HG03457 (cell line): Measurements from ENCODE around the gene HPGD.
A peak's percentile ranks its signal among the peaks of the same experiment; 100 is the strongest.
"Not testable (repeated sequence)": the region's sequence is repeated elsewhere in the genome, so short reads cannot be mapped to it uniquely, and the experiment has no call there.

Experiments used
- ATAC-seq: cut with Tn5 transposase; IDR thresholded peaks from one replicate; pipeline ENCODE4 v1.9.1; 2021; ENCODE audit warnings: moderate number of reproducible peaks; ENCODE audit not compliant: unreplicated experiment

HPGD gene

GRCh38 chr4:174528226-174528625, 5.9 kb upstream of the HPGD start:
- ATAC-seq, result no peak

GRCh38 chr4:174526731-174527130, 4.4 kb upstream of the HPGD start:
- ATAC-seq, result no peak

GRCh38 chr4:174524242-174524641, 2.0 kb upstream of the HPGD start:
- no peak for ATAC-seq

GRCh38 chr4:174523025-174523693, 871 bp upstream of the HPGD start:
- ATAC-seq, result no peak

GRCh38 chr4:174521800-174522182, 497 bp downstream of the HPGD start:
- ATAC-seq, result peak; percentile 33

GRCh38 chr4:174520660-174521059, 1.6 kb downstream of the HPGD start:
- ATAC-seq, result no peak

GRCh38 chr4:174517502-174518445, 4.5 kb downstream of the HPGD start:
- ATAC-seq, result no peak

GRCh38 chr4:174516794-174517193, 5.5 kb downstream of the HPGD start:
- no peak for ATAC-seq

GRCh38 chr4:174516345-174516744, 5.9 kb downstream of the HPGD start:
- no peak for ATAC-seq

- ATAC-seq, result no peak
Observed at GRCh38 chr4:174512745-174513144, 9.5 kb downstream of the HPGD start.

- ATAC-seq, result no peak
Observed at GRCh38 chr4:174505892-174506291, 16.4 kb downstream of the HPGD start.

GRCh38 chr4:174505007-174505406, 17.3 kb downstream of the HPGD start:
- no peak for ATAC-seq

GRCh38 chr4:174503079-174503715, 19.1 kb downstream of the HPGD start:
- ATAC-seq, result no peak

- ATAC-seq, result no peak
Observed at GRCh38 chr4:174496631-174497432, 25.5 kb downstream of the HPGD start.

- no peak for ATAC-seq
Observed at GRCh38 chr4:174495626-174496025, 26.7 kb downstream of the HPGD start.

GRCh38 chr4:174494726-174495125, 27.6 kb downstream of the HPGD start:
- ATAC-seq, result no peak

GRCh38 chr4:174494146-174494545, 28.1 kb downstream of the HPGD start:
- ATAC-seq, result no peak

- ATAC-seq, result no peak
Observed at GRCh38 chr4:174490451-174490961, 31.8 kb downstream of the HPGD start.

GRCh38 chr4:174488368-174488767, 33.9 kb downstream of the HPGD start:
- ATAC-seq, result not testable (repeated sequence)

- no peak for ATAC-seq
Observed at GRCh38 chr4:174485025-174485424, 37.3 kb downstream of the HPGD start.

GRCh38 chr4:174483792-174484191, 38.5 kb downstream of the HPGD start:
- ATAC-seq, result no peak
